KMS-11 (cell line): ENCODE data around the gene GLIPR2.

Source experiments
- H2AFZ ChIP-seq: fragments of 200-600 bp; sonication (generic); 2 replicates; pipeline ENCODE4 v1.6.1; 2016; ENCODE audit warnings: antibody characterized with exemption, mixed run types, low read depth
- H3K27ac ChIP-seq: fragments of 200-600 bp; sonication (generic); 2 replicates; pipeline ENCODE4 v1.6.1; 2016; ENCODE audit warnings: mild to moderate bottlenecking, mixed run types
- H3K27me3 ChIP-seq: fragments of 200-600 bp; sonication (generic); 2 replicates; pipeline ENCODE4 v1.6.1; 2017; ENCODE audit warnings: mild to moderate bottlenecking, low read depth, mixed run types, moderate library complexity; ENCODE audit not compliant: insufficient read depth
- H3K36me3 ChIP-seq: fragments of 200-600 bp; sonication (generic); 2 replicates; pipeline ENCODE4 v1.6.1; 2017; ENCODE audit warnings: mild to moderate bottlenecking, mixed run types; ENCODE audit not compliant: insufficient read depth
- H3K4me1 ChIP-seq: fragments of 200-600 bp; sonication (generic); 2 replicates; pipeline ENCODE4 v1.6.1; 2016; ENCODE audit warnings: mild to moderate bottlenecking, low read depth, mixed run types; ENCODE audit not compliant: poor library complexity, severe bottlenecking
- H3K4me2 ChIP-seq: fragments of 200-600 bp; sonication (generic); 2 replicates; pipeline ENCODE4 v1.7.0; 2016; ENCODE audit warnings: mild to moderate bottlenecking, mixed run types
- H3K4me3 ChIP-seq: fragments of 200-600 bp; sonication (generic); IDR thresholded peaks from 2 replicates; pipeline ENCODE4 v1.6.1; 2017; ENCODE audit warnings: low read depth, low read length, mixed read lengths; ENCODE audit not compliant: insufficient read depth
- H3K79me2 ChIP-seq: fragments of 200-600 bp; sonication (generic); 2 replicates; pipeline ENCODE4 v1.6.1; 2016; ENCODE audit warnings: low read depth, mixed run types; ENCODE audit not compliant: insufficient read depth
- H3K9ac ChIP-seq: fragments of 200-600 bp; sonication (generic); 2 replicates; pipeline ENCODE4 v1.6.1; 2016; ENCODE audit warnings: mild to moderate bottlenecking, mixed run types
- H4K20me1 ChIP-seq: fragments of 200-600 bp; sonication (generic); 2 replicates; pipeline ENCODE4 v1.6.1; 2016; ENCODE audit warnings: mild to moderate bottlenecking, mixed run types; ENCODE audit not compliant: insufficient read depth
- TF ChIP-seq, protein P1 (sequence below): fragments of 200-600 bp; sonication (generic); conservative IDR thresholded peaks from 2 replicates; pipeline ENCODE4 v1.6.1; 2017; ENCODE audit warnings: low read depth, mild to moderate bottlenecking, antibody characterized with exemption, low read length, moderate library complexity, mixed read lengths

The GLIPR2 gene

DNA sequence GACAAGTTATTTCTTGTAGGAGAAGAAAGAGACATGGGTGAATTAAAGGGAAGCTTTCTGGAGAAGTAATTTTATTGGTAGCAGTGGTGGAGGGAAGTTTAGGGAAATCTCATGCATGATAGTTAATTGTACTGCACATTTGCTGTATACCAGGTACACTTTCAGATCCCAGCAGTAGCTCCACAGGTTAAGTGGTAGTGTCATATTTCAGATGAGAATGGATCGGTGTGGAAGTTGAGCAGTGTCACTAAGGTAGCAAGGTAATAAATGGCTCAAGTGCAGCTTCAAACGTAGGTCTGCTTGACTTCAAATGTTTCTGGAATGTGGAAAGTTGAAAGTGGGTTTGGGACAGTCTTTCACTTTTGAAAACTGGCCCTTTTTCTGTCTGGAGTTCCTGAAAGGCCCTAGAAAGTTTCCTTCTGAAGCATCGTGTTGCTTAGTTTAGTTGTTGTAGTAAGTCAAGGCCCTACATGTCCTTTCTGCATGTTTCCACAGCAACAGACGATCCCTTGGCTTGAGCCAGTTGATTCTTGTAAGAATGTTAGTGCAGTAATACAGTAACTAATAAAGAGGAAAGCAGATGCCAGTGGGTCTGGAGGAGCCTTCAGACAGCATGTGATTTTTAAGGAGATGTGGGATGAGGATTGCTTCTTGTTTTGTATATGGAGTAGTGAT lies 57.9 kb downstream of the GLIPR2 start:
- Histone ChIP-seq H3K4me3 (no peak overlapping the region), H3K36me3 (peaks cover 5% of the 10 kb centered on the region; the same call in 1 of the 2 replicates), H4K20me1 (peaks cover 31% of the 10 kb centered on the region), H3K9ac (no peak overlapping the region), H3K4me2 (no peak overlapping the region), H3K27ac (no peak overlapping the region), H3K27me3 (no peaks in the 10 kb centered on the region), H3K79me2 (peaks cover 66% of the 10 kb centered on the region), H3K4me1 (peaks cover 38% of the 10 kb centered on the region), H2AFZ (no peak overlapping the region)
- TF ChIP-seq, protein P1, sequence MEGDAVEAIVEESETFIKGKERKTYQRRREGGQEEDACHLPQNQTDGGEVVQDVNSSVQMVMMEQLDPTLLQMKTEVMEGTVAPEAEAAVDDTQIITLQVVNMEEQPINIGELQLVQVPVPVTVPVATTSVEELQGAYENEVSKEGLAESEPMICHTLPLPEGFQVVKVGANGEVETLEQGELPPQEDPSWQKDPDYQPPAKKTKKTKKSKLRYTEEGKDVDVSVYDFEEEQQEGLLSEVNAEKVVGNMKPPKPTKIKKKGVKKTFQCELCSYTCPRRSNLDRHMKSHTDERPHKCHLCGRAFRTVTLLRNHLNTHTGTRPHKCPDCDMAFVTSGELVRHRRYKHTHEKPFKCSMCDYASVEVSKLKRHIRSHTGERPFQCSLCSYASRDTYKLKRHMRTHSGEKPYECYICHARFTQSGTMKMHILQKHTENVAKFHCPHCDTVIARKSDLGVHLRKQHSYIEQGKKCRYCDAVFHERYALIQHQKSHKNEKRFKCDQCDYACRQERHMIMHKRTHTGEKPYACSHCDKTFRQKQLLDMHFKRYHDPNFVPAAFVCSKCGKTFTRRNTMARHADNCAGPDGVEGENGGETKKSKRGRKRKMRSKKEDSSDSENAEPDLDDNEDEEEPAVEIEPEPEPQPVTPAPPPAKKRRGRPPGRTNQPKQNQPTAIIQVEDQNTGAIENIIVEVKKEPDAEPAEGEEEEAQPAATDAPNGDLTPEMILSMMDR: no peak

- no peak overlapping the region for H3K27ac ChIP-seq
- TF ChIP-seq, protein P1: 0 out of 2 replicates have a peak, but pooled peaks have one; percentile 13
- no peak overlapping the region for H2AFZ ChIP-seq
- H3K4me1 ChIP-seq: peaks cover 42% of the 10 kb centered on the region
- H4K20me1 ChIP-seq: no peaks in the 10 kb centered on the region
- no peaks in the 10 kb centered on the region for H3K27me3 ChIP-seq
- no peak overlapping the region for H3K4me2 ChIP-seq
- H3K9ac ChIP-seq: no peak overlapping the region
- no peak overlapping the region for H3K4me3 ChIP-seq
- H3K36me3 ChIP-seq: peaks cover 10% of the 10 kb centered on the region; the same call in 1 of the 2 replicates
- peaks cover 22% of the 10 kb centered on the region; the same call in 1 of the 2 replicates for H3K79me2 ChIP-seq
Measured at GRCh38 chr9:36204906-36205547, 68.5 kb downstream of the GLIPR2 start.

- Histone ChIP-seq H3K79me2 (peaks cover 29% of the 10 kb centered on the region; the same call in 1 of the 2 replicates), H3K4me1 (peaks cover 26% of the 10 kb centered on the region), H4K20me1 (no peaks in the 10 kb centered on the region), H3K36me3 (peaks cover 12% of the 10 kb centered on the region; the same call in 1 of the 2 replicates), H3K27me3 (no peaks in the 10 kb centered on the region), H3K27ac (peak overlapping the region; percentile 29; the same call in 1 of the 2 replicates), H2AFZ (no peak overlapping the region), H3K9ac (no peak overlapping the region), H3K4me3 (no peak overlapping the region), H3K4me2 (no peak overlapping the region)
- TF ChIP-seq, protein P1: no peak
Measured at GRCh38 chr9:36207016-36207415, 70.5 kb downstream of the GLIPR2 start.

DNA sequence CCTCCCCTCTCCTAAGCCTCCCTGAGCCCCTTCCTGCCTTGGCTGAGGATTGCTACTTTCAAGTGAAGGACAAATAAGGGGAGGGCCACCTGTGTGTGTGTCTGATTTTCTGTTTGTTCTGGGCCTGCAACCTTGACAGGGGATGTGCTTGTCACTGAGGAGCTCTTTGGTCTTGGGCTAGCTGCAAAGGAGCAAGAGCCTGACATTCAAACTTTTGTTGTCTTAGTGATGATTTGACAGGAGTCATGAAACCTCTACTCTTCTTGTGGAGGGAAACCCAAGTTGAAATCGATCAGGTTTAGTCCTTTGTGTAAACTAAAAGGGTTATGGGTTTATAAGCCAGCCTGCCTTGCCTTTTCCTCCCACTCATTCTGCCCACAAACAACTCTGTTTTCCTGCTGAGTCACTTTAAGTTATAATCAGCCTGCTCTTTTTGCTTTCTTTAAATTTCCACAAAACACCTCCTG lies 71.0 kb downstream of the GLIPR2 start:
- H3K36me3 ChIP-seq: peaks cover 12% of the 10 kb centered on the region; the same call in 1 of the 2 replicates
- H3K4me1 ChIP-seq: peaks cover 26% of the 10 kb centered on the region

More for the DNA sequence above, 71.0 kb downstream of the GLIPR2 start:
- H3K4me3 ChIP-seq: no peak overlapping the region
- no peak overlapping the region for H3K4me2 ChIP-seq
- no peak overlapping the region for H3K9ac ChIP-seq
- no peak overlapping the region for H2AFZ ChIP-seq
- H3K27ac ChIP-seq: peak overlapping the region; percentile 29; the same call in 1 of the 2 replicates
- H3K27me3 ChIP-seq: no peaks in the 10 kb centered on the region
- peaks cover 29% of the 10 kb centered on the region; the same call in 1 of the 2 replicates for H3K79me2 ChIP-seq
- TF ChIP-seq, protein P1: no peak
- no peaks in the 10 kb centered on the region for H4K20me1 ChIP-seq
